Mucosa of descending colon (tissue), 3 donors: ENCODE measurements around the gene VPREB3. TPM values are rescaled to one million over a fixed set of nuclear protein-coding genes. Genes with fewer than 3 reads are reported as not detected.

Experiments used
- ATAC-seq: fragments of 200-7000 bp; cut with Tn5 transposase; one replicate; pipeline ENCODE4 v1.9.1; 2020; ENCODE audit warnings: mild to moderate bottlenecking, moderate library complexity
- DNase-seq, 3 donors: peaks; one replicate each; pipeline ENCODE4 v3.0.0-alpha.2; 2020
- H3K36me3 ChIP-seq: fragments of 200-600 bp; one replicate; pipeline ENCODE4 v1.8.0; 2021; ENCODE audit warnings: low read depth, mild to moderate bottlenecking
- H3K4me1 ChIP-seq: fragments of 200-600 bp; one replicate; pipeline ENCODE4 v1.8.0; 2021; ENCODE audit warnings: low read depth, mild to moderate bottlenecking
- H3K4me3 ChIP-seq: fragments of 200-600 bp; one replicate; pipeline ENCODE4 v1.8.0; 2021; ENCODE audit warnings: mild to moderate bottlenecking
- H3K9me3 ChIP-seq: fragments of 200-600 bp; one replicate; pipeline ENCODE4 v1.8.0; 2021; ENCODE audit warnings: mild to moderate bottlenecking
- intact Hi-C, 2 donors: fragments of 100-400 bp; cut with DNase I in 1 of 2; cut with micrococcal nuclease in 1 of 2; formaldehyde crosslinking; loops; one replicate each; pipeline versions ENCODE4 v1.11.0 to v1.11.1; 2022; cut with DNase I, micrococcal nuclease
- total RNA-seq, 3 donors: library from RNA; stranded (reverse); fragmentation: NEBNext Ultra II Directional in 2 of 3; extraction: Animal tissue kit (Norgen Biotek cat#: 25700) in 2 of 3; gene quantifications; one replicate each; pipeline versions ENCODE4 v1.2.1 to v1.2.4, GENCODE V29; 2021 to 2023
- TF ChIP-seq, protein P1 (sequence below): fragments of 200-600 bp; IDR thresholded peaks from one replicate; pipeline ENCODE4 v1.8.0; 2022; ENCODE audit warnings: antibody characterized with exemption, mild to moderate bottlenecking
- donor health status: DM: no; HTN: no; CAD: no; lungs with moderate emphysema.
- donor health status: DM: no; HTN: no; CAD: no.
- donor health status: DM: no; HTN: yes; CAD: no.

The VPREB3 gene
- total RNA-seq, 3 donors from 2014 or later = 0.79 to 1.8 (median 1.2) TPM

DNA sequence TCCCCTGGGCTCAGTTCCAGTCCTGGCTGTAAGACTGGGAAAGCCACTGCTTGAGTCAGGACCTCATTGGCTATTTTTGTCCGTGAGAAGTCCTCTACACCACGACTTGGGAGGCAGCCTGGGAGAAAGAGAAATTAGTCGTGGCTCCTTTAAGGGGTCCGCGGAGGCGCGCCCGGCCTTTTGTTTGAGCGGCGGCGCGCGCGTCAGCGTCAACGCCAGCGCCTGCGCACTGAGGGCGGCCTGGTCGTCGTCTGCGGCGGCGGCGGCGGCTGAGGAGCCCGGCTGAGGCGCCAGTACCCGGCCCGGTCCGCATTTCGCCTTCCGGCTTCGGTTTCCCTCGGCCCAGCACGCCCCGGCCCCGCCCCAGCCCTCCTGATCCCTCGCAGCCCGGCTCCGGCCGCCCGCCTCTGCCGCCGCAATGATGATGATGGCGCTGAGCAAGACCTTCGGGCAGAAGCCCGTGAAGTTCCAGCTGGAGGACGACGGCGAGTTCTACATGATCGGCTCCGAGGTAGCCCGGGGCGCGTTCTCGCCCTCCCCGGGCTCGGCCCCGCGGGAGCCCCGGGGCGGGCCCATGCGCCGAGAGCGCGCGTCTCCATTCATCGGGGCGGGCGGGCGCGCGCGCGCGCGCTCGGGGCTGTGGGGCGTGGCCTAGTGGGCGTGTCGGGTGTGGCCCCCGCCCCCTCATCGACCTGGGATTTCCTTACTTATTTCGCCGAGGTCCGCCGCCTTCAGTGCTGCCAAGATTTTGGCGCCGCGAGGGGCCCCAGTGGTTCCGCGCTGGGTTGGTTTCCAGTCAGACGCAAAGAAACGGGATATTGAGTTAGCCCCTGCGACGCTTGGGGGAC is 32.8 kb upstream of the VPREB3 start, which contains the start of gene SMARCB1:
Gene SMARCB1, plus strand, starts transcription at position 215 of the 848 bp plus-strand sequence. Its CDS starts 204 bp downstream, at position 419.
- intact Hi-C loops = no loop called here
- Histone ChIP-seq H3K9me3 (no peaks in the 10 kb centered on the region), H3K4me1 (peaks cover 30% of the 10 kb centered on the region), H3K4me3 (peak within 1 kb of the TSS; percentile 86), H3K36me3 (no peaks in the 10 kb centered on the region)
- DNase-seq = peak; percentile 91 to 95 (median 94)
- TF ChIP-seq, protein P1, sequence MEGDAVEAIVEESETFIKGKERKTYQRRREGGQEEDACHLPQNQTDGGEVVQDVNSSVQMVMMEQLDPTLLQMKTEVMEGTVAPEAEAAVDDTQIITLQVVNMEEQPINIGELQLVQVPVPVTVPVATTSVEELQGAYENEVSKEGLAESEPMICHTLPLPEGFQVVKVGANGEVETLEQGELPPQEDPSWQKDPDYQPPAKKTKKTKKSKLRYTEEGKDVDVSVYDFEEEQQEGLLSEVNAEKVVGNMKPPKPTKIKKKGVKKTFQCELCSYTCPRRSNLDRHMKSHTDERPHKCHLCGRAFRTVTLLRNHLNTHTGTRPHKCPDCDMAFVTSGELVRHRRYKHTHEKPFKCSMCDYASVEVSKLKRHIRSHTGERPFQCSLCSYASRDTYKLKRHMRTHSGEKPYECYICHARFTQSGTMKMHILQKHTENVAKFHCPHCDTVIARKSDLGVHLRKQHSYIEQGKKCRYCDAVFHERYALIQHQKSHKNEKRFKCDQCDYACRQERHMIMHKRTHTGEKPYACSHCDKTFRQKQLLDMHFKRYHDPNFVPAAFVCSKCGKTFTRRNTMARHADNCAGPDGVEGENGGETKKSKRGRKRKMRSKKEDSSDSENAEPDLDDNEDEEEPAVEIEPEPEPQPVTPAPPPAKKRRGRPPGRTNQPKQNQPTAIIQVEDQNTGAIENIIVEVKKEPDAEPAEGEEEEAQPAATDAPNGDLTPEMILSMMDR = no peak
- peak; percentile 98 for ATAC-seq

DNA sequence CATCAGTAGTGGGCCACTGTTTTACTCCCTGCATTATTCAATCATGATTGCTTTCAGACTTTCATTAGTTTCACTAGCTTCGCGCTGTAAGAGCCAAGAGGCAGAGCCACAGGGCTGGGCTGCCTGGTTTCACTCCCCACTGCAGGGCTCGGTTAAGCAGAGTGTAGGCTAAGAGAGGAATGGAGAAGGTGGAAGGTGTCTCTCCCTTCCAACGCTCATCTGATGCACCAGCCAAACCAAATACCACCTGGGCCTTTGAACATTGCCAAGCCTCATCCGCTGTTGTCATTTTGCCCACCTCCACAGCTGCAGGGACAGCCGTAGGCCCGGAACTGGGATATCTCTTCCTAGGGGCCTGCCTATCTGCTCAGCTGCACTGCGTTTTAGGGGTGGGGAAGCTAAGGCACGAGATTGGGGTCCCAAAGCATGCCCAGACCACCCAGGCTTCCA is 32.1 kb upstream of the VPREB3 start:
- TF ChIP-seq, protein P1 = no peak
- H3K4me1 ChIP-seq = peaks cover 30% of the 10 kb centered on the region
- ATAC-seq = no peak

DNA sequence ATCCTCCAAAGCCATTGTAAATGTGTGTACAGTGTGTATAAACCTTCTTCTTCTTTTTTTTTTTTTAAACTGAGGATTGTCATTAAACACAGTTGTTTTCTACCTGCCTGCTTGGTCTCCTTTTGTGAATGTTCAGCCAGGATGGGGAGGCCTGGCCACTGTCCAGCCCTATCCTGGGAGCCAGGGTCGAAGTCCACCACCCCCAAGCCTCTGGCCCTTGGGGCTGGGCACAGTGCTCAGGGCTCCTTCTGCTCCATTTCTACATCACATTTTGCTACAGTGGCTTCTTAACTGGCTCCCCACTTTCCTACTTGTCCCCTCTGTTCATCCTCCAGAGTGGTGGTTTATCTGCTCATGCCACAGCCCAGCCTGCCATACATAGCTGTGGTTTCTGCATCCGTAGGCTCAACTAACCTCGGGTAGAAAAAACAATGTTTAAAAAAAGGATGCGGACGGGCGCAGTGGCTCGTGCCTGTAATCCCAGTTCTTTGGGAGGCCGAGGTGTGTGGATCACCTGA is 30.0 kb upstream of the VPREB3 start:
- Histone ChIP-seq H3K4me3 (no peak overlapping the region), H3K4me1 (peaks cover 30% of the 10 kb centered on the region), H3K9me3 (no peaks in the 10 kb centered on the region), H3K36me3 (no peaks in the 10 kb centered on the region)
- DNase-seq (peak in 2 of 3 donors; percentile 71 to 78), ATAC-seq (peak; percentile 12)
- intact Hi-C loops = no loop called here
- TF ChIP-seq, protein P1 = no peak

More for the DNA sequence above, 32.1 kb upstream of the VPREB3 start:
- intact Hi-C loops = no loop called here
- Histone ChIP-seq H3K36me3 (no peaks in the 10 kb centered on the region), H3K4me3 (no peak overlapping the region), H3K9me3 (no peaks in the 10 kb centered on the region)
- DNase-seq = no peak

DNA sequence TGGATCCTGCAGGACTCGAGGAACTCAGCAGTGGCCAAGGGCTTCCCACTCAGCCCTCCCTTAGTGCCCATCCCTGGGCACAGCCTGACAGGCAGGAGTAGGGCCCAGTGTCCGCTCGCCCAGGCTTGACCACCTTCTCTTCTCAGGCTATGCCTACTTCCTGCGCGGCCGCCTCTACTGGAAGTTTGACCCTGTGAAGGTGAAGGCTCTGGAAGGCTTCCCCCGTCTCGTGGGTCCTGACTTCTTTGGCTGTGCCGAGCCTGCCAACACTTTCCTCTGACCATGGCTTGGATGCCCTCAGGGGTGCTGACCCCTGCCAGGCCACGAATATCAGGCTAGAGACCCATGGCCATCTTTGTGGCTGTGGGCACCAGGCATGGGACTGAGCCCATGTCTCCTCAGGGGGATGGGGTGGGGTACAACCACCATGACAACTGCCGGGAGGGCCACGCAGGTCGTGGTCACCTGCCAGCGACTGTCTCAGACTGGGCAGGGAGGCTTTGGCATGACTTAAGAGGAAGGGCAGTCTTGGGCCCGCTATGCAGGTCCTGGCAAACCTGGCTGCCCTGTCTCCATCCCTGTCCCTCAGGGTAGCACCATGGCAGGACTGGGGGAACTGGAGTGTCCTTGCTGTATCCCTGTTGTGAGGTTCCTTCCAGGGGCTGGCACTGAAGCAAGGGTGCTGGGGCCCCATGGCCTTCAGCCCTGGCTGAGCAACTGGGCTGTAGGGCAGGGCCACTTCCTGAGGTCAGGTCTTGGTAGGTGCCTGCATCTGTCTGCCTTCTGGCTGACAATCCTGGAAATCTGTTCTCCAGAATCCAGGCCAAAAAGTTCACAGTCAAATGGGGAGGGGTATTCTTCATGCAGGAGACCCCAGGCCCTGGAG is 29.3 kb upstream of the VPREB3 start:
- DNase-seq = no peak
- peaks cover 29% of the 10 kb centered on the region for H3K4me1 ChIP-seq

DNA sequence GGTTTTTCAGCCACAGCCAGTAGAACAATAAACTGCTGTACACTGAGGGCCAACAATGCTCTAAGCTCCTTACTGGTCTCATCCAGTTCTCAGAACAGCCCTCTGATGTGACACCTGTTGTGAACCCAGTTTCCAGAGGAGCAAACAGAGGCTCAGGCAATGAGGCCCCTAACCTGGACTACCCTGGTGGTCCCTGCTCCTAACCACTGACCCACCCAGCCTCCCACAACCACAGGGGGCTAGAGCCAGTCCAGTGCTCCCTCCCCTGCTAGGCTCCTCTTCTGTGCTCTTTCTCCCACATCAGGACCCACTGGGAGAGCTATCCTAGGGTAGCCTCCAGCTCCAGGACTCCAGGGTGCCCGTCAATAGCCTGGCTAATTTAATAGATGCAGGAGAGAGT is 28.5 kb upstream of the VPREB3 start:
- Histone ChIP-seq H3K4me3 (no peak overlapping the region), H3K36me3 (no peaks in the 10 kb centered on the region), H3K4me1 (peaks cover 21% of the 10 kb centered on the region), H3K9me3 (no peaks in the 10 kb centered on the region)
- DNase-seq = peak in 1 of 3 donors; percentile 19
- TF ChIP-seq, protein P1 = no peak
- intact Hi-C loops = no loop called here
- ATAC-seq = no peak

More for the DNA sequence above, 29.3 kb upstream of the VPREB3 start:
- no peaks in the 10 kb centered on the region for H3K9me3 ChIP-seq
- TF ChIP-seq, protein P1 = no peak
- no peaks in the 10 kb centered on the region for H3K36me3 ChIP-seq
- intact Hi-C loops = no loop called here
- ATAC-seq = no peak
- no peak overlapping the region for H3K4me3 ChIP-seq
